GM12865 (cell line): ENCODE measurements around the gene C20orf141.

Experiments used
- DNase-seq: peaks from one replicate; pipeline ENCODE4 v3.0.0; 2010; ENCODE audit warnings: low read depth
- H3K4me3 ChIP-seq: 2 replicates; pipeline ENCODE4 v1.5.1; 2011; ENCODE audit warnings: mild to moderate bottlenecking, low read depth, low read length, control low read depth
- CTCF ChIP-seq: IDR thresholded peaks from 2 replicates; pipeline ENCODE4 v1.5.1; 2011; ENCODE audit warnings: low read length, control low read depth, low read depth, inconsistent platforms; ENCODE audit not compliant: insufficient read depth; ENCODE audit errors: missing control alignments

The C20orf141 gene

DNA sequence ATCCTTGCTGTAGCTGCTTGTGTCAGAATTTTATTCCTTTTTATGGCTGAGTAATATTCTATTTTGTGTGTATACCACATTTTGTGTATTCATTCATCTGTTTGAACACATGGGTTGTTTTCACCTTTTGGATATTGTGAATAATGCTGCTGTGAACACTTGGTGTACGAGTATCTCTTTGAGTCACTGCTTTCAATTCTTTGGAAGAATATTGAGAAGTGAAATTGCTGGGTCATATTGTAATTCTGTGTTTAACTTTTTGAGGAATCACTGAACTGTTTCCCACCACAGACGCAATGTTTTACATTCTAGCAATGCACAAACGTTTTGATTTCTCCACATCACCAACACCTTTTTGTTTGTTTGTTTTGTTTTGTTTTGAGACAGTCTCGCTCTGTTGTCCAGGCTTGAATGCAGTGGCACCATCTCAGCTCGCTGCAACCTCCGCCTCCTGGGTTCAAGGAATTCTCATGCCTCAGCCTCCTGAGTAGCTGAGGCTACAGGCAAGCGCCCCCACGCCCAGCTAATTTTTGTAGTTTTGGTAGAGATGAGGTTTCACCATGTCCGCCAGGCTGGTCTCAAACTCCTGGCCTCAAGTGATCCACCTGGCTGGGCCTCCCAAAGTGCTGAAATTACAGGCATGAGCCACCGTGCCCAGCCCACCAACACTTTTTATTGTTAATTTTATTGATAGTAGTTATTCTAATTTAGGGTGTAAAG, 36.0 kb upstream of the C20orf141 start:
- no peak overlapping the region for H3K4me3 ChIP-seq
- no peak for TF ChIP-seq CTCF
- DNase-seq, result peak; percentile 47

- no peak for DNase-seq
- H3K4me3 ChIP-seq, result no peak overlapping the region
- TF ChIP-seq CTCF, result no peak
Observed at GRCh38 chr20:2780948-2781347, 33.8 kb upstream of the C20orf141 start.

GRCh38 chr20:2783908-2784566, 30.8 kb upstream of the C20orf141 start:
- TF ChIP-seq CTCF, result no peak
- H3K4me3 ChIP-seq, result no peak overlapping the region
- DNase-seq, result no peak

GRCh38 chr20:2793471-2793870, 21.3 kb upstream of the C20orf141 start:
- DNase-seq, result no peak
- TF ChIP-seq CTCF, result no peak
- no peak overlapping the region for H3K4me3 ChIP-seq

- no peak for TF ChIP-seq CTCF
- DNase-seq, result no peak
- H3K4me3 ChIP-seq, result no peak overlapping the region
Observed at GRCh38 chr20:2794202-2794748, 20.5 kb upstream of the C20orf141 start.

DNA sequence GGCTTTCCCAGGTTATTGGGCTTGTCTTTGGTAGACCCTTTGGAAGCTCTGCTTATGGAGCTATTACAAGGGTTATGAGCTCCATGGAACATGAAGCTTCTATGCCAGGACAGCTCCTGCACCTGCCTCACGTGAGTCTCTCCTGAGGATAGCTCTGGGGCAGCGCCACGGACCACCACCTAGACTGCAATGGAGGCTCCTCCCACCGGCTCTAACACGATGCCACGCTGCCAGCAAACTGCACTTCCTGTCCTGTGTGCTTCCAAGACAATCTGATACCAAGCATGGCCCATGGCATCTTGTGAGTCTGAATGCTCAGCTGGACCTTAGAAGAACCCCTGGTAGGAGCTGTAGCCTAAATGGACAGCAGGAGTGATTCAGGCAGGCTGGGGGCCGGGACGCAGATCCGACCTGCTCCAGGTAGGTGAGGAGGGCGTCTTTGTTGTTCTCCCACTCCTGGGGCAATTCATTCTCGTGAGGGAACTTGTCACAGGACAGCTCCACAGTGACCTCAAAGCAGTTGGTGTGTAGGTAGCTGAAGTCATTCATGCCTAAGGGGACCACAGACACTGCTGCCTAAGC, 19.8 kb upstream of the C20orf141 start:
- DNase-seq, result no peak
- TF ChIP-seq CTCF, result no peak
- no peak overlapping the region for H3K4me3 ChIP-seq
